H9 (cell line): Measurements from ENCODE around the gene TXNRD1. TPM values are rescaled to one million over a fixed set of nuclear protein-coding genes. Genes with fewer than 3 reads are reported as not detected.

ENCODE experiments used
- DNase-seq: peaks from one replicate; pipeline ENCODE4 v3.0.0-alpha.2; 2017
- H2AFZ ChIP-seq: one replicate; pipeline ENCODE4 v1.6.1; 2013; ENCODE audit warnings: mild to moderate bottlenecking, low read length, control low read depth, moderate library complexity
- H2AK5ac ChIP-seq: 2 replicates; pipeline ENCODE4 v1.6.1; 2013; ENCODE audit warnings: low read length, control low read depth, mixed read lengths; ENCODE audit not compliant: insufficient read length
- H2BK120ac ChIP-seq: one replicate; pipeline ENCODE4 v1.6.1; 2013; ENCODE audit warnings: low read depth, mild to moderate bottlenecking, low read length, control low read depth, inconsistent platforms; ENCODE audit not compliant: poor library complexity, severe bottlenecking
- H2BK12ac ChIP-seq: 2 replicates; pipeline ENCODE4 v1.6.1; 2013; ENCODE audit warnings: low read length, control low read depth, mixed read lengths, low read depth; ENCODE audit not compliant: insufficient read length
- H2BK15ac ChIP-seq: 2 replicates; pipeline ENCODE4 v1.6.1; 2013; ENCODE audit warnings: low read depth, low read length, control low read depth
- H2BK20ac ChIP-seq: one replicate; pipeline ENCODE4 v1.6.1; 2013; ENCODE audit warnings: low read depth, mild to moderate bottlenecking, low read length, control low read depth, inconsistent platforms; ENCODE audit not compliant: poor library complexity, severe bottlenecking
- H2BK5ac ChIP-seq: 2 replicates; pipeline ENCODE4 v1.6.1; 2013; ENCODE audit warnings: low read length, control low read depth, mixed read lengths; ENCODE audit not compliant: insufficient read length
- H3K14ac ChIP-seq: 2 replicates; pipeline ENCODE4 v1.6.1; 2013; ENCODE audit warnings: low read length, control low read depth; ENCODE audit not compliant: insufficient read depth
- H3K18ac ChIP-seq: 2 replicates; pipeline ENCODE4 v1.6.1; 2013; ENCODE audit warnings: low read depth, mild to moderate bottlenecking, mixed read lengths, low read length, control low read depth; ENCODE audit not compliant: insufficient read length
- H3K23ac ChIP-seq: 2 replicates; pipeline ENCODE4 v1.6.1; 2013; ENCODE audit warnings: low read length, control low read depth, mixed read lengths, low read depth; ENCODE audit not compliant: insufficient read length
- H3K23me2 ChIP-seq: 2 replicates; pipeline ENCODE4 v1.6.1; 2013; ENCODE audit warnings: low read depth, mild to moderate bottlenecking, mixed read lengths, low read length, control low read depth; ENCODE audit not compliant: insufficient read length, poor library complexity, severe bottlenecking
- H3K27ac ChIP-seq: 2 replicates; pipeline ENCODE4 v1.5.1; 2013; ENCODE audit warnings: low read length, control low read depth, mixed read lengths, low read depth; ENCODE audit not compliant: insufficient read length
- H3K27me3 ChIP-seq: 2 replicates; pipeline ENCODE4 v1.6.1; 2013; ENCODE audit warnings: low read length, control low read depth, inconsistent platforms; ENCODE audit not compliant: insufficient read depth
- H3K4ac ChIP-seq: 2 replicates; pipeline ENCODE4 v1.6.1; 2013; ENCODE audit warnings: low read depth, mild to moderate bottlenecking, control low read depth, inconsistent platforms, low read length, moderate library complexity
- H3K4me1 ChIP-seq: 2 replicates; pipeline ENCODE4 v1.6.1; 2013; ENCODE audit warnings: low read length, control low read depth, inconsistent platforms; ENCODE audit not compliant: insufficient read depth
- H3K4me2 ChIP-seq: 2 replicates; pipeline ENCODE4 v1.6.1; 2013; ENCODE audit warnings: low read length, control low read depth, mixed read lengths; ENCODE audit not compliant: insufficient read length, insufficient read depth
- H3K56ac ChIP-seq: 2 replicates; pipeline ENCODE4 v1.6.1; 2013; ENCODE audit warnings: low read depth, mild to moderate bottlenecking, mixed read lengths, low read length, control low read depth; ENCODE audit not compliant: insufficient read length
- H3K79me1 ChIP-seq: 2 replicates; pipeline ENCODE4 v1.6.1; 2013; ENCODE audit warnings: low read depth, mild to moderate bottlenecking, moderate library complexity, low read length, control low read depth, inconsistent platforms; ENCODE audit not compliant: insufficient read depth, poor library complexity, severe bottlenecking
- H3K79me2 ChIP-seq: 2 replicates; pipeline ENCODE4 v1.6.1; 2013; ENCODE audit warnings: low read length, control low read depth, inconsistent platforms; ENCODE audit not compliant: insufficient read depth
- H3K9ac ChIP-seq: 2 replicates; pipeline ENCODE4 v1.6.1; 2013; ENCODE audit warnings: low read length, control low read depth, mixed read lengths; ENCODE audit not compliant: insufficient read length; ENCODE audit errors: extremely low read depth
- H3K9me3 ChIP-seq: one replicate; pipeline ENCODE4 v1.6.1; 2013; ENCODE audit warnings: low read depth, low read length, inconsistent platforms; ENCODE audit not compliant: control insufficient read depth
- H3T11ph ChIP-seq: one replicate; pipeline ENCODE4 v1.6.1; 2013; ENCODE audit warnings: mild to moderate bottlenecking, low read length, control low read depth, inconsistent platforms
- H4K20me1 ChIP-seq: one replicate; pipeline ENCODE4 v1.6.1; 2013; ENCODE audit not compliant: control insufficient read depth, insufficient read length, insufficient read depth
- H4K5ac ChIP-seq: 2 replicates; pipeline ENCODE4 v1.6.1; 2013; ENCODE audit warnings: low read depth, mild to moderate bottlenecking, mixed read lengths, low read length, control low read depth; ENCODE audit not compliant: insufficient read length
- H4K8ac ChIP-seq: replicated peaks from 2 replicates; pipeline ENCODE4 v1.6.1; 2013; ENCODE audit warnings: low read length, control low read depth, mixed read lengths, low read depth; ENCODE audit not compliant: insufficient read length
- H4K91ac ChIP-seq: 2 replicates; pipeline ENCODE4 v1.6.1; 2013; ENCODE audit warnings: low read depth, mild to moderate bottlenecking, moderate library complexity, mixed read lengths, low read length, control low read depth; ENCODE audit not compliant: insufficient read length
- H3K27ac Mint-ChIP-seq, 3 experiments: 2 replicates in 2 of 3; 3 replicates in 1 of 3; pipeline ENCODE4 v1.8.0; 2020 to 2021; ENCODE audit warnings: mixed read lengths in 3 of 3, mild to moderate bottlenecking in 1 of 3, moderate library complexity in 1 of 3
- H3K27me3 Mint-ChIP-seq: 2 replicates; pipeline ENCODE4 v1.8.0; 2021; ENCODE audit warnings: low read depth, mild to moderate bottlenecking, moderate library complexity, mixed read lengths
- H3K36me3 Mint-ChIP-seq, 3 experiments: 2 replicates in 2 of 3; 3 replicates in 1 of 3; pipeline ENCODE4 v1.8.0; 2020 to 2021; ENCODE audit warnings: low read depth in 3 of 3, mixed read lengths in 3 of 3; ENCODE audit not compliant: insufficient read depth in 1 of 3
- H3K4me1 Mint-ChIP-seq, 2 experiments: 2 replicates each; pipeline ENCODE4 v1.8.0; 2020; ENCODE audit warnings: mixed read lengths in 2 of 2
- H3K4me3 Mint-ChIP-seq, 2 experiments: 2 replicates in 1 of 2; 3 replicates in 1 of 2; pipeline ENCODE4 v1.8.0; 2020 to 2021; ENCODE audit warnings: mild to moderate bottlenecking in 2 of 2, mixed read lengths in 2 of 2, moderate library complexity in 1 of 2
- H3K9me3 Mint-ChIP-seq, 2 experiments: 2 replicates in 1 of 2; 3 replicates in 1 of 2; pipeline ENCODE4 v1.8.0; 2020; ENCODE audit warnings: mild to moderate bottlenecking in 2 of 2, mixed read lengths in 2 of 2, moderate library complexity in 1 of 2
- WGBS: extraction: QIAGEN DNeasy Blood & Tissue Kit; methylation state at CpG from one replicate; pipeline ENCODE4 v1.1.7; 2013; ENCODE audit warnings: missing lambda C conversion rate, low lambda C conversion rate, mixed read lengths; ENCODE audit not compliant: insufficient read length; ENCODE audit errors: extremely low coverage; 5-methylcytosine and 5-hydroxymethylcytosine counted together
- total RNA-seq: library from RNA; stranded (reverse); gene quantifications from 2 replicates; pipeline ENCODE4 v1.2.1, GENCODE V29; 2021
- TF ChIP-seq, protein P1 (sequence below): fragments of 200-600 bp; sonication (generic); conservative IDR thresholded peaks from 3 replicates; pipeline ENCODE4 v1.8.0; 2021; ENCODE audit warnings: antibody characterized with exemption, mild to moderate bottlenecking

Gene TXNRD1
- total RNA-seq, 1 experiment from 2014 or later, result 100 TPM

DNA sequence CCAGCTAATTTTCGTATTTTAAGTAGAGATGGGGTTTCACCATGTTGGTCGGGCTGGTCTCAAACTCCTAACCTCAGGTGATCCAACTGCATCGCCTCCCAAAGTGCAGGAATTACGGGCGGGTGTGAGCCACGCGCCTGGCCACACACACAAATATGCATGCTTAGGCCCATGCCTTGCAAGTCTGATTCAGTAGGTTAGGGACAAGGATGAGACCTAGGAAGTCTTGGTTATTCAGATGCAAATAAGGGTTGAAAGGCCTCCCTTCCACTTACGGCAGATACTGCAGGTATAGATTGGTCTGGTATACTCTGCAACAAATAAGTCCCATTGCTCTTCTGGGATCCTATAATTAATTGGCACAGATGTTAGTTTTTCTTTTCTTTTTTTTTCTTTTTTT, 32.9 kb downstream of the TXNRD1 start:
- Mint-ChIP-seq H3K27ac (no peak overlapping the region), H3K9me3 (no peaks in the 10 kb centered on the region; a peak in 1 of 5 replicates), H3K36me3 (no peaks in the 10 kb centered on the region), H3K27me3 (peaks cover 35% of the 10 kb centered on the region), H3K4me3 (no peak overlapping the region; a peak in 1 of 5 replicates), H3K4me1 (peaks cover 9 to 13% of the 10 kb centered on the region in 2 experiments)
- H3K56ac ChIP-seq, result no peak overlapping the region
- WGBS, result no CpG with 5 or more reads among the region's 8 CpGs
- H2BK120ac ChIP-seq, result no peak overlapping the region
- no peak overlapping the region for H4K91ac ChIP-seq
- H3K23ac ChIP-seq, result no peak overlapping the region
- H2BK20ac ChIP-seq, result no peak overlapping the region
- H3T11ph ChIP-seq, result no peak overlapping the region
- H3K14ac ChIP-seq, result no peak overlapping the region
- no peak overlapping the region for H3K4me2 ChIP-seq
- no peak overlapping the region for H2BK15ac ChIP-seq
- H2AFZ ChIP-seq, result no peak overlapping the region
- H2AK5ac ChIP-seq, result no peak overlapping the region
- H3K23me2 ChIP-seq, result no peaks in the 10 kb centered on the region
- peak; percentile 71 for DNase-seq
- H3K27me3 ChIP-seq, result no peaks in the 10 kb centered on the region
- H3K18ac ChIP-seq, result no peak overlapping the region
- H3K79me1 ChIP-seq, result no peaks in the 10 kb centered on the region
- no peaks in the 10 kb centered on the region; the same call in 1 of the 2 replicates for H3K4me1 ChIP-seq
- no peak overlapping the region for H4K8ac ChIP-seq
- no peak overlapping the region for H3K9ac ChIP-seq
- no peaks in the 10 kb centered on the region for H4K20me1 ChIP-seq
- no peaks in the 10 kb centered on the region for H3K9me3 ChIP-seq
- H3K79me2 ChIP-seq, result no peaks in the 10 kb centered on the region
- H2BK5ac ChIP-seq, result no peak overlapping the region
- TF ChIP-seq, protein P1, sequence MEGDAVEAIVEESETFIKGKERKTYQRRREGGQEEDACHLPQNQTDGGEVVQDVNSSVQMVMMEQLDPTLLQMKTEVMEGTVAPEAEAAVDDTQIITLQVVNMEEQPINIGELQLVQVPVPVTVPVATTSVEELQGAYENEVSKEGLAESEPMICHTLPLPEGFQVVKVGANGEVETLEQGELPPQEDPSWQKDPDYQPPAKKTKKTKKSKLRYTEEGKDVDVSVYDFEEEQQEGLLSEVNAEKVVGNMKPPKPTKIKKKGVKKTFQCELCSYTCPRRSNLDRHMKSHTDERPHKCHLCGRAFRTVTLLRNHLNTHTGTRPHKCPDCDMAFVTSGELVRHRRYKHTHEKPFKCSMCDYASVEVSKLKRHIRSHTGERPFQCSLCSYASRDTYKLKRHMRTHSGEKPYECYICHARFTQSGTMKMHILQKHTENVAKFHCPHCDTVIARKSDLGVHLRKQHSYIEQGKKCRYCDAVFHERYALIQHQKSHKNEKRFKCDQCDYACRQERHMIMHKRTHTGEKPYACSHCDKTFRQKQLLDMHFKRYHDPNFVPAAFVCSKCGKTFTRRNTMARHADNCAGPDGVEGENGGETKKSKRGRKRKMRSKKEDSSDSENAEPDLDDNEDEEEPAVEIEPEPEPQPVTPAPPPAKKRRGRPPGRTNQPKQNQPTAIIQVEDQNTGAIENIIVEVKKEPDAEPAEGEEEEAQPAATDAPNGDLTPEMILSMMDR, result no peak
- H3K27ac ChIP-seq, result no peak overlapping the region
- no peak overlapping the region for H4K5ac ChIP-seq
- no peak overlapping the region for H3K4ac ChIP-seq
- no peak overlapping the region for H2BK12ac ChIP-seq
